Occipital lobe (tissue), 2 donors: ENCODE data around the gene RNF13. TPM values are rescaled to one million over a fixed set of nuclear protein-coding genes. Genes with fewer than 3 reads are reported as not detected.
"Not testable (repeated sequence)": the region's sequence is repeated elsewhere in the genome, so short reads cannot be mapped to it uniquely, and the experiment has no call there.

Experiments used
- DNase-seq: peaks from one replicate; lab custom pipeline; 2025; lab: John Stamatoyannopoulos, UW
- total RNA-seq: library from RNA; depleted of rRNA; stranded (reverse); fragments of >200 nt; gene quantifications from one replicate; pipeline ENCODE4 v1.2.3, GENCODE V29; 2014

The RNF13 gene
- total RNA-seq, 1 donor from 2014 or later: 108 TPM

DNA sequence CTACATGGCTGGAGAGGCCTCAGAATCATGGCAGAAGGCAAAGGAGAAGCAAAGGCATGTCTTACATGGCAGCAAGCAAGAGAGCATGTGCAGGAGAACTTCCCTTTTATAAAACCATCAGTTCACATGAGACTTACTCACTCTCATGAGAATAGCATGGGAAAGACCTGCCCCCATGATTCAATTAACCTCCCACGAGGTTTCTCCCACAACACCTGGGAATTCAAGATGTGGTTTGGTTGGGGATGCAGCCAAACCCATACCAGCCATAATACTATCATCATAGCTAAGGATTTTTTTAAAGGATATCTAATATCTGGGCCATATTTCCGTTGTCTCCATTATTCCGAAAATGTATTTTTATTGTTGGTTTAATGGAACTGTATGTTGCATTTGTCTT is 26.5 kb downstream of the RNF13 start:
- DNase-seq: not testable (repeated sequence)

DNA sequence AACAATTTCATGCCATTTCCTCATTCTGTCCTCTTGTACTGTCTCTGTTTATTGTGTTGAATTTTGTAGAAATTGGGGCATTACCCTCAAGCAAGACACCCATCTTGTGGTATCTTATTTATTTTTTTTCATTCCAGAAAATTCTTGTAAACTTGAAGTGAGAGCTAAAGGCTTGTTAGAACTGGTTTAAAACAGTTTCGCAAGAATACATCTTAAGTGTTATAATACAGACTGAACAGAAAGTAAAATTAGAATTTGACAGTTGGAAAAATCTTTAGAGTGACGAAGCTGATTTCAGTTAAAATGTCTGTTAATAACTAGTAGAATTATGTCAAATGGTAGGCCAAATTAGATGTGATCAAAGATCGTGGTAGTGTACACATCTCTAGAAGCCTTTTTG is 26.9 kb downstream of the RNF13 start:
- no peak for DNase-seq

DNA sequence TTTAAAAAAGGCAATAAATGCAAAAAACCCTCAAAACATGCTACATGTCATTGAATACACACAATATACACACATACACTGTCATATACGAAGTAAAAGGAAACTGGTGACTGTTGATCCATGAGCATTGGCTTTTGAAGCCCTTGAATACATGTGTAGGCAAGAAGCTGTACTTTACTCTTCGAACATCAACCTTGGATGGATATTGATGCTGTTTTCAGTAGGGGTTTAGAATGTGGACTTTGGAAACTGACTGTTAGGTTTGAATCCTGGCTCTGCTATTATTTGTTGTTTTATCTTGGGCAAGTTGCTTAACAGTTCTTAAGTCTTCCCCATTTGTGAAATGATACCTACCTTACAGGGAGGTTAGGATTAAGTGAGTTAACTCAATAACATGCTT is 30.5 kb downstream of the RNF13 start:
- no peak for DNase-seq

DNA sequence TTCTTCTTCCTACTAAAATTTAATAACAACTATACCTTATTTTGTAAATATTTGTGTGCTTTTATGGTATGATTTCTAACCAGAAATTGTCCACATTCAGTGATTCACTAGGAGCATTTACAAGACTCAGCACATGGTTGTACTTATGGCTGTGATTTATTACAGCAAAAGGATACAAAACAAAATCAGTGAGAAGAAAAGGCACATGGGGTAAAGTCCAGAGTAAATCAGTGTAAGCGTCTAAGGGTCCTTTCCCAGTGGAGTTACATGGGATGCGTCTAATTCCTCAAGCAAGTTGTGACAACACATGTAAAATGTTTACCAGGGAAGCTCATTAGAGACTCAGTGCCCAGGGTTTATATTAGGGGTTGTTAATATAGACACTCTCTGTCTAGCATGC is 31.1 kb downstream of the RNF13 start:
- DNase-seq: no peak

DNA sequence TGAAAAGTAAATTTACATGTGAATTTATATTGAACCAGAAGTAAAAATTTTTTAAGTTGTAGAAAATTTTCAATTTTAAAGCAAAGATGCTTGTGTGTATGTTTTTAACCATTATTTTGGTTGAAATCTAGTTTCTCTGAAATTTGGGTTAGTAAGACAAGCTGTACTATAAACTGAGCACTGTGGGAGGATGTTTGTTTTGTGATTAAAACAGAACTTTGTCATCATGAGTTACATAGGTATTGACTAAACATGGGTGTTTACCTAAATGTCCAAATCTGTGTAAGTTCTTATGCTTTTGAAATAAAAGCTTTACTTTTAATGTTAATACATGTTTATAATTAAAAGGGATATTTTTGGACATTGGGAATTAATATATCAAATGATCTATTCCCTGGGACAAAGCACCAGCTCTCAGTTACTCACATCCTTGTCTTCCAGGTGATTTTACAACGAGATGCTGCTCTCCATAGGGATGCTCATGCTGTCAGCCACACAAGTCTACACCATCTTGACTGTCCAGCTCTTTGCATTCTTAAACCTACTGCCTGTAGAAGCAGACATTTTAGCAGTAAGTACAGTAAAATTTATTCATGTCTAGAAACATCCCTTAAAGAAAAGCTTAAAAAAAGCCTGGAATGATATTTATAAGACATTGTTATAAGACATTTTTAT is 32.7 kb downstream of the RNF13 start:
- no peak for DNase-seq

DNA sequence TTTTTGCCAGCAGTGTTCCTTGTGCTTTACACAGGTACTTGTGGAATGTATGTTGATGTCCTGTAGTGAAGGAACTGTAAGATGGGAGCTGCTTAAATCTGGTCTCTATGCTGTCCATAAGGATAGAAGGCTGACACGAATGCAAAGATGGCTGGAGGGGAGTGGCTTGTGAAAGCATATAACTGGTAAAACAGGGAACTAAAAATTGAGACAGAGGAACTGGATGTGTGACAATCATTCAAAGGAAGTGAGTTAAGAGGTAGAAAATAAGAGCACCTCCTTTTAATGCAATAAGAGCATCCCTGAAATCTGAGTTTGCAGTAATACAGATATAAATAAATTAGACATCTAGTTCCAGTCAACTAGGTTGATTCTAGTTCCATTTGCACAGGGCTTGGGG is 35.2 kb downstream of the RNF13 start:
- DNase-seq: no peak

DNA sequence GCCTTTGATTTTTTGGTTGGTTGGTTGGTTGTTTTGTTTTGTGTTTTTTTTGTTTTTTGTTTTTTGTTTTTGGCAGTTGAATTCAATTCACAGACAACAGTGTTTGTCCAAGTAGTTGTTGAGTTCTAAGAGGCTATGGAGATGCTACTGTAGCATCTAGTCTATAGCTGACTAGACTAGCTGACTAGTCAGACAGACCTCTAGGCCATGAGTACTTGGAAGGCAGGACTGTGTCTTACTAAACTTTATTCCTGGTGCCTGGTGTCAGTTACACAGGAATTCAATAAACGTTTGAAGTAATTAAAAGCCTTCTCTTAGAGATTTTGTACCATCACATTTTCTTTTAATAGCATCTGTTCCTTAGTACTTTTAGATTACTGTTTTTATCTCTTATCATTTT is 35.7 kb downstream of the RNF13 start:
- no peak for DNase-seq

DNA sequence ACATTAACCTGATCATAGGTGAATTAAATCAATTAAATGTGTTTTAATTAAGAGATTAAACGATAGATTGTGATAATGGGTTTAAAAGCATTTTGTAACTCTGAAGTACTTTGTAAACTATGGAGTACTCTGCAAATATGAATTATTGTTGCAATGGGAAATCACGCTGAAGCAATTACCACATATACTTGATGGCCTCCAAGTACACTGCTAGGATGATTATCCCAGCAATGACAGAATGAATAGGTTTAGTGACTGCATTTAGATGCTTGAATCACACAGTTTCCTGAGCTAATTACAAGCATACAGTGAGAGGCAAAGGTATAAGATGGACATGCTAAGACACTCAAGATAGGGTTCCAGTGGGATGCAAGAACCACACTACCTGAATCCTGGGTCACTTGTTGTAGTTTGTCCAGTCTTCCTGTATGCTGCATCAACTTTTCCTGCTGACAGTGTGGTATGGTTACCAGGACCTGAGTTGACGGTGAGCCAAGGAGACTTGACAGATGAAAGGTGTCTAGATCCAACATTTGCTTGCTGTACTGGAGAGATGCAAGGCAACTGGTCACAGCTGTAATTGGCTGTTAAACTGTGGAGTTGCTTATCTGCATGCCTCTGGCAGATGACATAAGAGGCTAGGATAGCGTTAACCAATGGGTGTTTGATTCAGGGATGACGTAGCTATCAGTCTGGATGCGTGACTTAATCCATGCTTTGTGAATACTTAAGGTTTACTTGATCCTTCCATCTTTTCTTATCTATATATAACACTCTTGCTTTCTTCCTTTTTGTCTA is 38.0 kb downstream of the RNF13 start:
- DNase-seq: no peak

DNA sequence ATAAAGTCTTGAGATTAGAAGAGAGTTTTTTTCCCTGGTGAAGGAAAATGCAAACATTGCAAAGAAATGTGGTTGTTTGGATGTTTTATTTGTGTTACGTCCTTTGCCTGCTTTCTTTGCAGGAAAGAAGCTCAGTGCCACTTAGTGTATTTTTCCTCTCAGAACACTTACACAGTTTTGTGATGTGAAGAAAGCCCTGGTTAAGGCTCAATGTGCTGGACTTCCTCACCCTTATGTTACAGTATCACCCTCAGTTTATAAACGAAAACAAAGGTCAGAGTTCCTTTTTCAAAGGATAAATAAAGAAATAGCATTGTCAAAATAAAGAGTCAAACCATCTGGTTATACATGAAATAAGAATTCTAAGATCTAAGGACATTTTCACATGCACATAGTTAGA is 45.9 kb downstream of the RNF13 start:
- no peak for DNase-seq

DNA sequence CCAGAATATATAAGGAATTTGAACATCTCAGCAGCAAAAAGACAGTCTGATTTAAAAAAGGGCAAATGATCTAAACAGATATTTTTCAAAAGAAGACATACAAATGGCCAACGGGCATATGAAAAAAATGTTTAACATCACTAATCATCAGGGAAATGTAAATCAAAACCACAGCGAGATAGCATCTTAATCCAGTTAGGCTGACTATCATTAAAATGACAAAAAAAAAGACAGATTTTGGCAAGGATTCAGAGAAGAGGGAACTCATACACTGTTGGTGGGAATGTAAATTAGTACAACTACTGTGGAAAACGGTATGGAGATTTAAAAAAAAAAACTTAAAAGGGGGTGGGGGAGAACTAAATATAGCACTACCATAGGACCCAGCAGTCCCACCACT is 47.9 kb downstream of the RNF13 start:
- DNase-seq: no peak

DNA sequence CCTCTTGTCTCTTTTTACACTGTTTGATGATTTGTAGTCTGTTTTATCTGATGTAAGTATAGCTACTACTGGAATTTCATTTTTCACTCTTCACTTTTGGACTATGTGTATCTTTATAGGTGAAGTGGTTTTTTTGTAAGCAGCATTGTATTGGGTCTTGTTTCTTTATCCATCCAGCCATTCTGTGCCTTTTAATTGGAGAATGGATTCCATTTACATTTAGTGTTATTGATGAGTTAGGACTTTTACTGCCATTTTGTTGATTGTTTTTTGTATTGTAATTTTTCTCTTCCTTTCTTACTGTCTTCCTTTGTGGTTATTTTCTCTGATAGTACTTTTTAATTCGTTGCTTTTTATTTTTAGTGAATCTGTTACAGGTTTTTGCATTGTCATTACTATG is 54.5 kb downstream of the RNF13 start:
- no peak for DNase-seq

DNA sequence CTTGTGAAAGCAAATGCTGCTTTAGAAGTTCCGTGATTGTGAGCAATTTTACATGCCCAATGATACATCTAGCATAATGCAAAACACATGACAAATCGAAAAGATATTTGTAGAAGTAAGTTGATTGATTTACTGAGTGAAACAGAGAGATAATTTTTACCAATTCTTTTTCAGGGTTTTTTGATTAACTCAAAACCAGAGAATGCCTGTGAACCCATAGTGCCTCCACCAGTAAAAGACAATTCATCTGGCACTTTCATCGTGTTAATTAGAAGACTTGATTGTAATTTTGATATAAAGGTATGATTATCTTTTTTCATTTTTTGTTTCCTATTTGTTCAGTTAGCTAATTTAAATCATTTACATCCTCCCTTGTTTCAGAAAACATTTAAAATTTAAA is 58.8 kb downstream of the RNF13 start:
- DNase-seq: no peak

DNA sequence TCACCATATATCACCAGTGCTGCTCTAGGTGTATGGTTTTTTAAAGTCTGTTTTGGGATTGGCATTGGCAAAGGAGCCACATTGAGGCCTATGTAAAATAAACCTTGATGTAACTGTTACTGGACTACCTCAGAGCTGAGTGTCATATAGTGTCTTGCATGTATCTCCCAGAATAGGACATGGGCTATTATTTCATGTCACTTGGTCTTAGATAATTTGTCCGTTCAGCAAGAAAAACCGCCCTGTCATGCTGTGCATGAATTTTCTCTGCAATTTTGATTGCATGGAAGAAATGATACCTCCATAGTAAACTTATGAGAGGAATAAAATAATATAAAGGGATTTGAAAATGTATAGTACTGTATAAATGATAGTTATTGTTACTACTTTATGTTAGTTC is 59.6 kb downstream of the RNF13 start:
- no peak for DNase-seq

DNA sequence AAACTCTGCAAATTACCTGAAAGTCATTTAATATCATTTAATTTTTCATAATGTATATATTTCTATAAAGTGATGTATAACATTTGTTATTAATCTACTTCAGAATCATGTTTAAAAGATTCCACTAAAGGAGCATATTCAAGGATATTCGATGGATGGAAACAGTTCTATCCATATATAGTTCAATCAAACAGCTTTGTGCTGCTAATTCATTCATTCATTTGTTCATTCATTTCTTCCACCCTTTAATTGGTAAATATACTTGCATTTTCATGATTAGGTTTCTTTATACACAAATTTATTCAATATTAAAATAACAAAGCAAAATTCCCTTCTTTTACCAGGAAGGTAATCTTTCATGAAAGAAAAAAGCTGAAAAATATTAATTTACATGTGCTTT is 64.7 kb downstream of the RNF13 start:
- no peak for DNase-seq

DNA sequence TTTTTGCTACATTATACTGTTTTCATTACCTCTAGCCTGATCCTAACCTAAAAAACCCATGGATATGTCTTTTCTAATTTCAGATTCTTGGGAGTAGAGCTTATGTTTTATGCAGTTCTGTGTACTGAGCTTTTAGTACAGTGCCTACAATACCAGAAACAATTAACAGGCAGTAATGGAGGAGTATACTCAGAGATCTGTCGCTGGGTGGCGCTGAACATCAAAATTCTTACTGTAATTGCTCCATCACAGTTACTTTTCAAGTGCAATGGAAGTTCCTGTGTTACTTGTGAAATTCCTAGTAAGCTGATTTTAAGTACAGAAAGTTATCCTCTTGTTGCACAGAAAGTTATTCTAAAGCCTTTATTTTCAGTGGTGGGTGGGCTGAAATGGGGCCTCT is 66.9 kb downstream of the RNF13 start:
- DNase-seq: peak; percentile 2

DNA sequence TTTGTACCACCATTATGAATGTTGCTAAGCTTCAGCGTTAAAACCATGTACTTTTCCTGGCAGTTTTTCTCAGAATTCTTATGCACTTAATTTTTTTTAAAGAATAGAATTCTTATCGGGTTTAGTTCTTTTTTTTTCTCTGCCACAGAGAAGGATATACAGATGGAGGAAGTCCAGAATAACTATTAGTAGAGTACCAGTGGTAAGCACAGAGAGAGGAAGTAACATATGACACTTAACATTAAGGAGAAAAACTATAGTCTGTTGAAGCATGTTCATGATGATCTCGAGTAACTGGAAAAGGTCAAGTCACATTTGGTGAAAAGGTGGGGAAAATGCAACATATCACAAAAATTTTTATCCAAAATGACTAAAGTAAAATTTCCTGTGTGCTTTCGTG is 68.9 kb downstream of the RNF13 start:
- no peak for DNase-seq

DNA sequence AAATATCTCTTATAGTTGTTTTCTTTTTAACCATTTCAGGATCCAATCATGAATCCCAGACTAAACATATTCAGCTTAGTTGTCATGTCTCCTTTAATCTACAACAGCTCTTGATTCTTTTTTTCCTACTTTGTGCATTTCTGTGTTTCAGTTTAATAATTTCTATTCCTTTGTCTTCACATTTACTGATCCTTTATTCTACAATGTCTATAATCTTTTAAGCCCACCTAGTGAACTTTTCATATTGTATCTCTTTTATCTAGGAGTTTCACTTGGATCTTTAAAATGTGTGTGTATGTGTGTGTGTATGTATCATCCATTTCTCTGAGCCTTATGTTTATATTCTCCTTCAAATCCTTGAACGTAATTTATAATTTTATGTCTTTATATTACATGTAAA is 70.1 kb downstream of the RNF13 start:
- DNase-seq: no peak

DNA sequence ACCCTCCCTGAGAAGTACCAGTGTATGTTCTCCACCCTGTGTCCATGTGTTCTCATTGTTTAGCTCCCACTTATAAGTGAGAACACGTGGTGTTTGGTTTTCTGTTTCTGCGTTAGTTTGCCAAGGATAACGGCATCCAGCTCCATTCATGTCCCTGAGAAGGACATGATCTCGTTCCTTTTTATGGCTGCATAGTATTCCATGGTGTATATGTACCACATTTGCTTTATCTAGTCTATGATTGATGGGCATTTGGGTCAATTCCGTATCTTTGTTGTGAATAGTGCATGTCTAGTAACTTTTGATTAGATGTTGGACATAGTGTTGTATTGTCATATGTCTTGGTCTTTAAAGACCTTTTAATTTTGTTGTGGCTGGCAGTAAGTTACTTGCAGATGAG is 70.8 kb downstream of the RNF13 start:
- not testable (repeated sequence) for DNase-seq

DNA sequence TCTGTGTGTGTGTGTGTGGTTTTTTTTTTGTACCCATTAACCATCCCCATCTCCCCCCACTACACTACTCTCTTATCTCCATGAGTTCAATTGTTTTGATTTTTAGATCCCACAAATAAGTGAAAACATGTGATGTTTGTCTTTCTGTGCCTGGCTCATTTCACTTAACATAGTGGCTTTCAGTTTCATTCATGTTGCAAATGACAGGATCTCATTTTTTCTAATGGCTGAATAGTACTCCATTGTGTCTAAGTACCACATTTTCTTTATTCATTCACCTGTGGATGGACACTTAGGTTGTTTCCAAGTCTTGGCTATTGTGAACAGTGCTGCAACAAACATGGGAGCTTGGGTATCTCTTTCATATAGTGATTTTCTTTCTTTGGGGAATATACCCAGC is 71.8 kb downstream of the RNF13 start:
- not testable (repeated sequence) for DNase-seq

DNA sequence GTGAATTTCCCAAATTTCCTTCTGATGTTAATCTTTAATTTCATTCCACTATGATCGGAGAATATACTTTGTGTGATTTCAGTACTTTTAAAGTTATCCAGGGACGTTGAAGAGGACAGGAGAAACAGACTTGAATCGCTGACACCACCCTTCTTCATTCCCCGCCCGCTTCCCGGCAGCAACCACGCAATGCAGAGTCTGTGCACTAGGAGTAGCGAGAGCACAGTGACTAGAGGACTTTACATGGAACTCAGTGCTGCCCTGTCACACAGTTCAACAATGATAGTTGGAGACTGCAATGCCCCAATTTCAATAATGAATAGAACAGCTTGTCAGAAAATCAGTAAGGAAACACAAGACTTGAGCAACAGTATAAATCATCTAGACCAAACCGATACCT is 73.9 kb downstream of the RNF13 start:
- DNase-seq: no peak

DNA sequence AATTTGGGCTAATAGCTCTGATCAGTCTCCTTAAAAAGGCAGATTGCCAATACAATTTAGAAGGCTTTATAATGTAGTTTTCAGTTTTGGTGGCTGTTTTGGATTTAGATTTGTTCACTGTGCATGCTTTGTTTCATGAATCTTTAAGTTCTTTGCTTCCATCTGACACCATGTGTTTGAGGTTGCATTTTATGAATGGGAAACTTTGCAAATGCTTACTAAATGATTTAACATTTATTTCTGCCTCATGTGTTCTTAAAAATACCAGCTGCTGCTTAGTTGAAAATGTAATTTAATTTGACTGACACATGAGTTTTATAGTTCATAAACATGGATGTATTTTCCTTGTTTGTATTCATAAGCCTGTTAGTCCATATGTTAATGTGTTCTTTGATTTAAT is 78.6 kb downstream of the RNF13 start:
- DNase-seq: no peak

DNA sequence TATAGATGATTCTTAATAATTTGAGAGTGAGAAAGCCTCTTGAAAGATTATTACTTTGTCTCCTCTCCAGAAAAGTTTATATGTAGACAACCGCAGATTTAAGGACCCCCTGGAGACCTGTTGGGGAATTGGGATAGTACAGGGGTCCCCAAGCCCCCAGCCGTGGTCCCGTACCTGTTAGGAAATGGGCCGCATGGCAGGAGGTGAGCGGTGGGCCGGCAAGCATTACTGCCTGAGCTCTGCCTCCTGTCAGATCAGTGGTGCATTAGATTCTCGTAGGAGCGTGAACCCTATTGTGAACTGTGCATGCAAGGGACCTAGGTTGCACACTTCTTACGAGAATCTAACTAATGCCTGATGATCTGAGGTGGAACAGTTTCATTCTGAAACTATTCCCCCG is 79.4 kb downstream of the RNF13 start:
- DNase-seq: no peak

DNA sequence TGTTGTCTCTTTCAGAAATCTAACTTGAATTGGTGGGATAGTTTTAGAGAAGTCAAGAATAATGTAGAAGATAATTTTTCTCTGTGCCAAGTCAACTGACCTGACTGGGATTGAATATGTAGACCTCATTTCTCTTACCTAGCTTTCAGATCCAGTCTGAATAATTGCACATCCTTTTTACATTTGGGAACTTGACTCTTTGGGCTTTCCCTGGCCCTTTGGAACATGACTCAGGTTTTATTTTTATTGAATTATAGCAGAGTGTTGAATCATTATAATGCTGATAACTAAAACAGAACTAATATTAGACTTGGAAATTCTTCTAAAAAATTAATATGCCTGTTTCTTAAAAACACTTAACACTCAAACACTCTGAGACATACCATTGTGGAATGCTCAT is 81.2 kb downstream of the RNF13 start:
- no peak for DNase-seq
